GM20431 (cell line): ENCODE data around the gene TP53RK.

Experiments used
- in situ Hi-C: fragments of 300-500 bp; cut with MseI, MboI; formaldehyde crosslinking; loops from one replicate; pipeline ENCODE4 v1.15.0; 2020; ENCODE audit warnings: low sequenced_read_pairs; ENCODE audit not compliant: unreplicated experiment

TP53RK gene

GRCh38 chr20:46689082-46689753 is at the start of gene TP53RK:
Gene TP53RK, minus strand, starts transcription at chr20:46689444. Its CDS starts 30 bp downstream, at chr20:46689414.
- in situ Hi-C loops = loop anchor here (10.0 kb wide), 1 partner anchor 164 kb away; no protein-coding TSS in a partner anchor

GRCh38 chr20:46735436-46735835 is 46.2 kb upstream of the TP53RK start:
- in situ Hi-C loops = no loop called here

GRCh38 chr20:46731770-46732169 is 42.5 kb upstream of the TP53RK start:
- in situ Hi-C loops = no loop called here

- in situ Hi-C loops = no loop called here
These were observed 36.2 kb upstream of the TP53RK start for GRCh38 chr20:46725186-46726165.

- in situ Hi-C loops = no loop called here
These were observed 35.2 kb upstream of the TP53RK start for GRCh38 chr20:46724343-46724959.

GRCh38 chr20:46723039-46723438 is 33.8 kb upstream of the TP53RK start:
- in situ Hi-C loops = no loop called here

GRCh38 chr20:46722450-46722849 is 33.2 kb upstream of the TP53RK start:
- in situ Hi-C loops = no loop called here

GRCh38 chr20:46721476-46721875 is 32.2 kb upstream of the TP53RK start:
- in situ Hi-C loops = no loop called here

- in situ Hi-C loops = no loop called here
These were observed 31.7 kb upstream of the TP53RK start for GRCh38 chr20:46720776-46721425.

GRCh38 chr20:46720019-46720418 is 30.8 kb upstream of the TP53RK start:
- in situ Hi-C loops = no loop called here

GRCh38 chr20:46717818-46718541 is 28.7 kb upstream of the TP53RK start:
- in situ Hi-C loops = no loop called here

- in situ Hi-C loops = no loop called here
These were observed 26.1 kb upstream of the TP53RK start for GRCh38 chr20:46715292-46715756.

GRCh38 chr20:46713957-46714834 is 25.0 kb upstream of the TP53RK start:
- in situ Hi-C loops = no loop called here

GRCh38 chr20:46712056-46712636 is 22.9 kb upstream of the TP53RK start:
- in situ Hi-C loops = no loop called here

GRCh38 chr20:46710153-46710913 is 21.1 kb upstream of the TP53RK start:
- in situ Hi-C loops = no loop called here

- in situ Hi-C loops = no loop called here
These were observed 20.4 kb upstream of the TP53RK start, which contains the start of gene SLC2A10 for GRCh38 chr20:46709459-46710152. Gene SLC2A10, plus strand, starts transcription at chr20:46709649. Its CDS starts 88 bp downstream, at chr20:46709737.

- in situ Hi-C loops = no loop called here
These were observed 19.8 kb upstream of the TP53RK start for GRCh38 chr20:46709055-46709458.
